ENCODE measurements around the gene NUAK1.

DNA sequence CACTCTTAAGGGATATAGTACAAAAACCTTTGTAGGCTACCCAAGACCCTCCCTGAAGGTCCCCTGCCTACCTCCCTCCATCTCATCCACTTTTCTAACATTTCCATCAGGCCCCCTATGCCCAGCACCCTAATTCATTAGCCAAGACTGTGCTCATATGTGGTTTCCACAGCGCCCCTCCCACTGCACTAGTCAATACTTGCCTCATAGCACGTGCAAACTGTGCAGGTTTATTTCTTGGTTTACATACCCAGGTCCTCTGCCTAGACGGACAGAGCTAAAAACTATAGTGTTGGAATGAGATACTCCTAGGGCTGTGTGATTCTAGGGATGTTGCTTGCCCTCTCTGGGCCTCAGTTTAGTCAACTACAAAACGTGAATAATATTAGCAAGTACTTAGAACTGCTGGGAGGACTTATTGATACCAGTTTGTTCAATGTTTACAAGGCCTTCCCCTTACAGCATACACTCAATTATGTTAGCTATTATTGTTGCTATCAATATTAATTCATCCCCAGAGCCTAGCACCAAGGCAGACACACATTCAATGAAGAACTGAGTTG is 50.4 kb downstream of the NUAK1 start:
- TF ChIP-seq, protein P1, sequence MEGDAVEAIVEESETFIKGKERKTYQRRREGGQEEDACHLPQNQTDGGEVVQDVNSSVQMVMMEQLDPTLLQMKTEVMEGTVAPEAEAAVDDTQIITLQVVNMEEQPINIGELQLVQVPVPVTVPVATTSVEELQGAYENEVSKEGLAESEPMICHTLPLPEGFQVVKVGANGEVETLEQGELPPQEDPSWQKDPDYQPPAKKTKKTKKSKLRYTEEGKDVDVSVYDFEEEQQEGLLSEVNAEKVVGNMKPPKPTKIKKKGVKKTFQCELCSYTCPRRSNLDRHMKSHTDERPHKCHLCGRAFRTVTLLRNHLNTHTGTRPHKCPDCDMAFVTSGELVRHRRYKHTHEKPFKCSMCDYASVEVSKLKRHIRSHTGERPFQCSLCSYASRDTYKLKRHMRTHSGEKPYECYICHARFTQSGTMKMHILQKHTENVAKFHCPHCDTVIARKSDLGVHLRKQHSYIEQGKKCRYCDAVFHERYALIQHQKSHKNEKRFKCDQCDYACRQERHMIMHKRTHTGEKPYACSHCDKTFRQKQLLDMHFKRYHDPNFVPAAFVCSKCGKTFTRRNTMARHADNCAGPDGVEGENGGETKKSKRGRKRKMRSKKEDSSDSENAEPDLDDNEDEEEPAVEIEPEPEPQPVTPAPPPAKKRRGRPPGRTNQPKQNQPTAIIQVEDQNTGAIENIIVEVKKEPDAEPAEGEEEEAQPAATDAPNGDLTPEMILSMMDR (IDR thresholded peaks at IDR 0.05) = no peak
- no peak for TF ChIP-seq POLR2AphosphoS5 (IDR thresholded peaks at IDR 0.05; ENCODE audit: low read depth, low read length)
- TF ChIP-seq, protein P2, sequence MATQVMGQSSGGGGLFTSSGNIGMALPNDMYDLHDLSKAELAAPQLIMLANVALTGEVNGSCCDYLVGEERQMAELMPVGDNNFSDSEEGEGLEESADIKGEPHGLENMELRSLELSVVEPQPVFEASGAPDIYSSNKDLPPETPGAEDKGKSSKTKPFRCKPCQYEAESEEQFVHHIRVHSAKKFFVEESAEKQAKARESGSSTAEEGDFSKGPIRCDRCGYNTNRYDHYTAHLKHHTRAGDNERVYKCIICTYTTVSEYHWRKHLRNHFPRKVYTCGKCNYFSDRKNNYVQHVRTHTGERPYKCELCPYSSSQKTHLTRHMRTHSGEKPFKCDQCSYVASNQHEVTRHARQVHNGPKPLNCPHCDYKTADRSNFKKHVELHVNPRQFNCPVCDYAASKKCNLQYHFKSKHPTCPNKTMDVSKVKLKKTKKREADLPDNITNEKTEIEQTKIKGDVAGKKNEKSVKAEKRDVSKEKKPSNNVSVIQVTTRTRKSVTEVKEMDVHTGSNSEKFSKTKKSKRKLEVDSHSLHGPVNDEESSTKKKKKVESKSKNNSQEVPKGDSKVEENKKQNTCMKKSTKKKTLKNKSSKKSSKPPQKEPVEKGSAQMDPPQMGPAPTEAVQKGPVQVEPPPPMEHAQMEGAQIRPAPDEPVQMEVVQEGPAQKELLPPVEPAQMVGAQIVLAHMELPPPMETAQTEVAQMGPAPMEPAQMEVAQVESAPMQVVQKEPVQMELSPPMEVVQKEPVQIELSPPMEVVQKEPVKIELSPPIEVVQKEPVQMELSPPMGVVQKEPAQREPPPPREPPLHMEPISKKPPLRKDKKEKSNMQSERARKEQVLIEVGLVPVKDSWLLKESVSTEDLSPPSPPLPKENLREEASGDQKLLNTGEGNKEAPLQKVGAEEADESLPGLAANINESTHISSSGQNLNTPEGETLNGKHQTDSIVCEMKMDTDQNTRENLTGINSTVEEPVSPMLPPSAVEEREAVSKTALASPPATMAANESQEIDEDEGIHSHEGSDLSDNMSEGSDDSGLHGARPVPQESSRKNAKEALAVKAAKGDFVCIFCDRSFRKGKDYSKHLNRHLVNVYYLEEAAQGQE (IDR thresholded peaks at IDR 0.05; ENCODE audit: insufficient read depth in 1 of 2, low read depth in 2 of 2, low read length in 1 of 2) = no peak
- TF ChIP-seq TCF7L2 (IDR thresholded peaks at IDR 0.05; ENCODE audit: low read depth, low read length) = no peak
- TF ChIP-seq SIN3A (IDR thresholded peaks at IDR 0.05; ENCODE audit: borderline replicate concordance, insufficient read depth, low read depth, low read length) = no peak
